WERI-Rb-1 (cell line): Measurements from ENCODE around the gene KLF5.

Experiments
- DNase-seq: peaks from one replicate; pipeline ENCODE4 v3.0.0-alpha.2; 2020
- H3K27ac ChIP-seq: fragments of 250-450 bp; sonication (Bioruptor Pico); 2 replicates; pipeline ENCODE4 v1.5.1; 2020; ENCODE audit warnings: mild to moderate bottlenecking, moderate library complexity
- H3K27me3 ChIP-seq: fragments of 250-450 bp; sonication (Bioruptor Pico); 2 replicates; pipeline ENCODE4 v1.5.1; 2021; ENCODE audit warnings: mild to moderate bottlenecking, low read depth, moderate library complexity; ENCODE audit not compliant: insufficient read depth, severe bottlenecking
- H3K36me3 ChIP-seq: fragments of 250-450 bp; sonication (Bioruptor Pico); 2 replicates; pipeline ENCODE4 v1.5.1; 2020; ENCODE audit warnings: mild to moderate bottlenecking, moderate library complexity
- H3K4me3 ChIP-seq: 2 replicates; pipeline ENCODE4 v1.5.1; 2011; ENCODE audit warnings: low read depth, mild to moderate bottlenecking, control low read depth, low read length
- H3K9me3 ChIP-seq: fragments of 250-450 bp; sonication (Bioruptor Pico); 2 replicates; pipeline ENCODE4 v1.5.1; 2021; ENCODE audit warnings: mild to moderate bottlenecking, moderate library complexity; ENCODE audit not compliant: severe bottlenecking
- TF ChIP-seq, protein P1 (sequence below): IDR thresholded peaks from 2 replicates; pipeline ENCODE4 v1.5.1; 2011; ENCODE audit warnings: low read depth, mild to moderate bottlenecking, control low read depth, inconsistent platforms, low read length

Gene KLF5

GRCh38 chr13:73057284-73058063, 1.3 kb upstream of the KLF5 start:
- Histone ChIP-seq H3K27ac (no peak overlapping the region), H3K36me3 (0 out of 2 replicates have a peak, but pooled peaks cover 4% of the 10 kb centered on the region), H3K27me3 (no peaks in the 10 kb centered on the region), H3K9me3 (no peaks in the 10 kb centered on the region), H3K4me3 (peak overlapping the region; percentile 81; the same call in 1 of the 2 replicates)
- no peak for DNase-seq
- TF ChIP-seq, protein P1, sequence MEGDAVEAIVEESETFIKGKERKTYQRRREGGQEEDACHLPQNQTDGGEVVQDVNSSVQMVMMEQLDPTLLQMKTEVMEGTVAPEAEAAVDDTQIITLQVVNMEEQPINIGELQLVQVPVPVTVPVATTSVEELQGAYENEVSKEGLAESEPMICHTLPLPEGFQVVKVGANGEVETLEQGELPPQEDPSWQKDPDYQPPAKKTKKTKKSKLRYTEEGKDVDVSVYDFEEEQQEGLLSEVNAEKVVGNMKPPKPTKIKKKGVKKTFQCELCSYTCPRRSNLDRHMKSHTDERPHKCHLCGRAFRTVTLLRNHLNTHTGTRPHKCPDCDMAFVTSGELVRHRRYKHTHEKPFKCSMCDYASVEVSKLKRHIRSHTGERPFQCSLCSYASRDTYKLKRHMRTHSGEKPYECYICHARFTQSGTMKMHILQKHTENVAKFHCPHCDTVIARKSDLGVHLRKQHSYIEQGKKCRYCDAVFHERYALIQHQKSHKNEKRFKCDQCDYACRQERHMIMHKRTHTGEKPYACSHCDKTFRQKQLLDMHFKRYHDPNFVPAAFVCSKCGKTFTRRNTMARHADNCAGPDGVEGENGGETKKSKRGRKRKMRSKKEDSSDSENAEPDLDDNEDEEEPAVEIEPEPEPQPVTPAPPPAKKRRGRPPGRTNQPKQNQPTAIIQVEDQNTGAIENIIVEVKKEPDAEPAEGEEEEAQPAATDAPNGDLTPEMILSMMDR: no peak

GRCh38 chr13:73058064-73058313, 816 bp upstream of the KLF5 start:
- TF ChIP-seq, protein P1: no peak
- Histone ChIP-seq H3K27ac (no peak overlapping the region), H3K27me3 (no peaks in the 10 kb centered on the region), H3K9me3 (no peaks in the 10 kb centered on the region), H3K36me3 (peaks cover 5% of the 10 kb centered on the region; the same call in 1 of the 2 replicates), H3K4me3 (peak overlapping the region; percentile 81)
- no peak for DNase-seq

- no peak overlapping the region for H3K27ac ChIP-seq
- peaks cover 7% of the 10 kb centered on the region; the same call in 1 of the 2 replicates for H3K36me3 ChIP-seq
- H3K9me3 ChIP-seq: no peaks in the 10 kb centered on the region
- H3K4me3 ChIP-seq: peak overlapping the region; percentile 81
- no peak for DNase-seq
- TF ChIP-seq, protein P1: no peak
- no peaks in the 10 kb centered on the region for H3K27me3 ChIP-seq
These were observed 421 bp upstream of the KLF5 start for GRCh38 chr13:73058432-73058735.

- Histone ChIP-seq H3K4me3 (peak overlapping the region; percentile 81), H3K27ac (peak overlapping the region; percentile 69; the same call in 1 of the 2 replicates), H3K9me3 (no peaks in the 10 kb centered on the region), H3K36me3 (peaks cover 7% of the 10 kb centered on the region), H3K27me3 (no peaks in the 10 kb centered on the region)
- peak; percentile 72 for DNase-seq
- TF ChIP-seq, protein P1: peak; percentile 58
These were observed 850 bp downstream of the KLF5 start for GRCh38 chr13:73059460-73060250.

DNA sequence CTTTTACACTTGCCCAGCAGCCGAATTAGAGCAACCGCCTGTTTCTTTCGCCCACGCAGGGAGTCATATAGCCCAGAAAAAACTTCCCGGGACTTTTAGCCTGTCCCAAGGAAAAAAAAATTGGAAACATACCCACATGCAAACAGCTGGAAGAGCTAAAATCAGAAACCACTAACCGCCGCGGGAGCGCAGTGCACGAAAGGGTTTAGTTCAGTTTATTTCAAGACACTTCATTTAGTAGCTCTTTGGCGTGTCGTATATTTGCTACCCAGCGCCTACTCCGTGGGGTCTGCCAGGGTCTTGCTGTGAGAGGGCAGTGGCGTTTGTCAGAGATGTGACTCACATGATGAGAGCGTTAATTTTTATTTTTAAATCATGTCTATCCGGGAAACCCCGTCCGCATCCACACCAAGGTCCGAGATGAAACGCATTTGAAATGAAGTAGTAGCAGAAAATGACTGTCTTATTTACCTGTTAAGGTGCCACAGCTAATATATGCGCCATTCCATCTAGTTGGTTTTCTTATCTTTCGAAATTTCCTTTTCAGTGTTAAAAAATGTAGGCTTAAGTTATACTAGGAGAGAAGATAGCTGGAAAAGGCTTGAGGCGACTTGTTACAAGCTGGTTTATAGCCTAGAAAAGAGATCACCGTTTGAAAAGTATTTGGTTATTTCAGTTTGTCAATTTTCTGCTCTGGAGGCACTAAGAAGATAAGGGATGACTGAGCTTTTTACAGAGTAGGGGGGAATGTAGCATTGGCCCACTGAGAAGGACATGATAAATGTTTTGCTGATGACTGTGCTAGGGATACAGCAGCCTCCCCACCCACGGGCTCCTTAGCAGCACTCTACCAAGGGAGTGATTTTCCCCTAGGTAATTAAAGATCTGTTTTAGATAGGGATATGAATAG, 1.7 kb downstream of the KLF5 start:
- Histone ChIP-seq H3K27me3 (no peaks in the 10 kb centered on the region), H3K4me3 (peak overlapping the region; percentile 81), H3K27ac (no peak overlapping the region), H3K9me3 (no peaks in the 10 kb centered on the region), H3K36me3 (peaks cover 10% of the 10 kb centered on the region)
- TF ChIP-seq, protein P1: no peak
- DNase-seq: no peak
